Heart left ventricle (tissue), 16 donors: ENCODE results near the gene TMEM120B. TPM values are rescaled to one million over a fixed set of nuclear protein-coding genes. Genes with fewer than 3 reads are reported as not detected.
"Not testable (repeated sequence)": the region's sequence is repeated elsewhere in the genome, so short reads cannot be mapped to it uniquely, and the experiment has no call there.

Experiments
- ATAC-seq, 4 donors: fragments of 200-7000 bp; cut with Tn5 transposase; one replicate each; pipeline ENCODE4 v1.9.1; 2020 to 2022; ENCODE audit warnings: moderate library complexity in 4 of 4, mild to moderate bottlenecking in 3 of 4, moderate number of reproducible peaks in 1 of 4
- DNase-seq, 5 donors: peaks; one replicate each; pipeline ENCODE4 v3.0.0-alpha.2; 2020
- H3K27ac ChIP-seq, 12 donors: fragments of 200-600 bp; sonication (generic) in 4 of 12; one replicate each; pipeline versions ENCODE4 v1.5.0 to v1.8.0; 2016 to 2022; ENCODE audit warnings: mild to moderate bottlenecking in 2 of 12
- H3K27me3 ChIP-seq, 9 donors: fragments of 200-600 bp; sonication (generic) in 2 of 9; one replicate each; pipeline versions ENCODE4 v1.5.1 to v1.8.0; 2016 to 2022; ENCODE audit warnings: mild to moderate bottlenecking in 3 of 9
- H3K36me3 ChIP-seq, 9 donors: fragments of 200-600 bp; sonication (generic) in 2 of 9; one replicate each; pipeline versions ENCODE4 v1.5.0 to v1.8.0; 2018 to 2022; ENCODE audit warnings: mild to moderate bottlenecking in 2 of 9
- H3K4me1 ChIP-seq, 12 donors: fragments of 200-600 bp; sonication (generic) in 4 of 12; one replicate each; pipeline versions ENCODE4 v1.5.0 to v1.8.0; 2016 to 2022; ENCODE audit warnings: mild to moderate bottlenecking in 3 of 12
- H3K4me3 ChIP-seq, 12 donors: fragments of 200-600 bp; sonication (generic) in 4 of 12; one replicate each; pipeline versions ENCODE4 v1.5.0 to v1.8.0; 2017 to 2022; ENCODE audit warnings: mild to moderate bottlenecking in 9 of 12, moderate library complexity in 4 of 12
- H3K9me3 ChIP-seq, 12 donors: fragments of 200-600 bp; sonication (generic) in 4 of 12; one replicate each; pipeline versions ENCODE4 v1.5.0 to v1.8.0; 2016 to 2022; ENCODE audit warnings: mild to moderate bottlenecking in 1 of 12
- CTCF ChIP-seq, 12 donors: fragments of 200-600 bp; sonication (generic) in 4 of 12; IDR thresholded peaks; one replicate each; pipeline versions ENCODE4 v1.5.0 to v1.8.0; 2018 to 2022; ENCODE audit warnings: antibody characterized with exemption in 12 of 12, mild to moderate bottlenecking in 5 of 12
- POLR2A ChIP-seq, 2 donors: fragments of 450-650 bp; IDR thresholded peaks; one replicate each; pipeline ENCODE4 v1.6.1; 2017; ENCODE audit warnings: antibody characterized with exemption in 2 of 2, mild to moderate bottlenecking in 2 of 2, moderate library complexity in 2 of 2
- WGBS, 4 donors: extraction: QIAGEN DNeasy Blood & Tissue Kit in 2 of 4; methylation state at CpG; one replicate each; pipeline versions ENCODE4 v1.1.5 to v1.1.7; 2013 to 2018; 5-methylcytosine and 5-hydroxymethylcytosine counted together
- intact Hi-C, 10 donors: fragments of 100-400 bp; cut with DNase I; formaldehyde crosslinking; loops; one replicate each; pipeline versions ENCODE4 v1.11.1 to v1.14.2; 2022
- polyA plus RNA-seq, 2 donors: library from polyadenylated mRNA; stranded (reverse); fragments of 200-250 nt; gene quantifications; one replicate each; pipeline ENCODE4 v1.2.3, GENCODE V29; 2013
- total RNA-seq, 9 donors: library from RNA; depleted of rRNA in 2 of 9; stranded (reverse); fragments of >200 nt in 2 of 9; fragmentation: NEBNext Ultra II Directional in 3 of 9; extraction: Animal tissue kit (Norgen Biotek cat#: 25700) in 3 of 9; gene quantifications; one replicate each; pipeline versions ENCODE4 v1.1.0 to v1.2.4, GENCODE V29; 2016 to 2023
- donor health status: ischemic (EF 13 %, LVEDD 7.1; RV severe dilation, severe dysfunction).
- donor health status: healthy with polysubstance abuse.
- donor health status: DM: no; HTN: yes; CAD: no.
- donor health status: DM: no; HTN: no; CAD: no.
- donor health status: ischemic (EF 25% LVEDD 6.9; RV normal size, moderate dysfunction).
- donor health status: ischemic (EF 25% LVEDD 5.7; RV mildly dilated, moderate dysfunction).
- donor health status: healthy.
- donor health status: DM: yes; HTN: yes; CAD: no.
- donor health status: ischemic (EF 35%, LVEDD 5.7; RV mildly dilated, moderate dysfunction).
- donor health status: nonischemic (EF 11% LVEDD 7.7; RV severe dilation, severe dysfunction).
- donor health status: DM: yes; HTN: yes; CAD: no.
- donor health status: PGD.
- donor health status: ischemic (EF 29% LVEDD 5.4; RV normal size, mild dysfunction).
- donor health status: nonischemic (EF 23%, LVEDD 6.1; RV moderate dilation, normal function).

The TMEM120B gene
- total and polyA plus RNA-seq, 11 donors, result 5.8 to 13.2 (median 7.6) TPM

- peak overlapping the region in 1 of 12 donors; percentile 3 for H3K4me3 ChIP-seq
- WGBS, 4 donors, result 68 to 83% (median 78%) methylated on average over 7 of the region's 7 CpGs
- intact Hi-C loops, result no loop called here
- peak overlapping the region in 6 of 12 donors; percentile 7 to 94 (median 84) for H3K27ac ChIP-seq
- no peaks in the 10 kb centered on the region for H3K36me3 ChIP-seq
- peaks cover 3 to 77% (median 19%) of the 10 kb centered on the region in 12 donors for H3K4me1 ChIP-seq
- H3K27me3 ChIP-seq, result no peaks in the 10 kb centered on the region
- TF ChIP-seq CTCF (IDR thresholded peaks at IDR 0.05), result no peak
- no peak for TF ChIP-seq POLR2A (IDR thresholded peaks at IDR 0.05)
- ATAC-seq (no peak), DNase-seq (peak in 1 of 5 donors; percentile 24)
- H3K9me3 ChIP-seq, result no peaks in the 10 kb centered on the region
Measured at GRCh38 chr12:121788176-121788818, 75.7 kb downstream of the TMEM120B start.

- TF ChIP-seq CTCF (IDR thresholded peaks at IDR 0.05) (no peak), POLR2A (IDR thresholded peaks at IDR 0.05) (no peak)
- H3K4me3 ChIP-seq, result peak overlapping the region in 4 of 12 donors; percentile 1 to 52 (median 1)
- ATAC-seq (peak in 1 of 4 donors; percentile 75), DNase-seq (peak in 3 of 5 donors; percentile 65 to 68 (median 68))
- H3K9me3 ChIP-seq, result no peaks in the 10 kb centered on the region
- intact Hi-C loops, result no loop called here
- H3K27me3 ChIP-seq, result no peaks in the 10 kb centered on the region
- H3K27ac ChIP-seq, result peak overlapping the region; percentile 31 to 94 (median 74)
- H3K4me1 ChIP-seq, result peaks cover 3 to 83% (median 25%) of the 10 kb centered on the region in 12 donors
- 46 to 77% (median 60%) methylated on average over 12 to 13 of the region's 13 CpGs for WGBS, 4 donors
- H3K36me3 ChIP-seq, result no peaks in the 10 kb centered on the region
Measured at GRCh38 chr12:121789233-121789781, 76.8 kb downstream of the TMEM120B start.

- intact Hi-C loops, result loop anchor here in 6 of 10 donors (5.0 kb wide), 2 partner anchors 93 to 98 kb away; no protein-coding TSS in a partner anchor
- Histone ChIP-seq H3K27ac (peak overlapping the region; percentile 31 to 94 (median 74)), H3K9me3 (no peaks in the 10 kb centered on the region), H3K4me3 (peak overlapping the region in 4 of 12 donors; percentile 1 to 52 (median 1)), H3K27me3 (no peaks in the 10 kb centered on the region), H3K4me1 (peaks cover 3 to 83% (median 30%) of the 10 kb centered on the region in 12 donors), H3K36me3 (no peaks in the 10 kb centered on the region)
- TF ChIP-seq POLR2A (IDR thresholded peaks at IDR 0.05) (no peak), CTCF (IDR thresholded peaks at IDR 0.05) (no peak)
- whole genome bisulfite sequencing, 4 donors, result 56 to 71% (median 65%) methylated on average over 23 to 28 of the region's 28 CpGs
- ATAC-seq (peak in 2 of 4 donors; percentile 1 to 70), DNase-seq (peak; percentile 73 to 90 (median 77))
Measured at GRCh38 chr12:121789800-121790728, 77.5 kb downstream of the TMEM120B start.

GRCh38 chr12:121790785-121791184 is 78.2 kb downstream of the TMEM120B start:
- WGBS, 4 donors, result 93 to 97% (median 95%) methylated on average over 8 of the region's 8 CpGs
- peaks cover 3 to 88% (median 38%) of the 10 kb centered on the region in 12 donors for H3K4me1 ChIP-seq
- H3K36me3 ChIP-seq, ATAC-seq, H3K9me3 ChIP-seq, DNase-seq, H3K27me3 ChIP-seq: not testable (repeated sequence)
- H3K27ac ChIP-seq, result peak overlapping the region in 4 of 12 donors; percentile 78 to 94 (median 85)
- peak overlapping the region in 1 of 12 donors; percentile 75 for H3K4me3 ChIP-seq
- intact Hi-C loops, result loop anchor here in 6 of 10 donors (5.0 kb wide), 2 partner anchors 93 to 98 kb away; no protein-coding TSS in a partner anchor
